ENCODE measurements around the gene CASR. TPM values are rescaled to one million over a fixed set of nuclear protein-coding genes. Genes with fewer than 3 reads are reported as not detected.
"Not testable (repeated sequence)": the region's sequence is repeated elsewhere in the genome, so short reads cannot be mapped to it uniquely, and the experiment has no call there.

CASR gene
- total and polyA plus RNA-seq, 9 donors, result 0.08 to 2.6 (median 0.22) TPM

DNA sequence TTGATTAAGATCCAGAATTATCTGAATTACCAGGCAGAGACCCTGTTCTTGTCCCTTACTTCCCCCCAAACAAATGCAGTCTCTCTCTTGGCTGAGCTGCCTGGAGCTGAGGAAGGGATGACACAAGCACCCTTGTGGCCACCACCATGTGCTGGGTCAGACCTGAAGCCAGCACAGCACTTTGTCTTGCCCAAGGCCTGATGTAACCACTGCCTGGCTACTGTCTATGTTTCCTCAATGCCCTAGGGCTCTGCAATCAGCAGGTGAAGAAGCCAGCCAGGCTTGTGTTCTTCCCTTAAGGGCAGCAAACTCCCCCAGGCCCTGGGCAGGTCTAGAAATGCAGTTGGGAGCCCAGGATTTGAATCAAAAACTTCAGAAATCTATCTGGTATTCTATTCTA, 15.8 kb upstream of the CASR start:
- intact Hi-C loops (cut with DNase I), result no loop called here
- H3K27ac ChIP-seq, result no peak overlapping the region
- no peaks in the 10 kb centered on the region for H3K36me3 ChIP-seq
- no peaks in the 10 kb centered on the region for H3K4me1 ChIP-seq (ENCODE audit: insufficient read depth)
- no peak overlapping the region for H3K4me3 ChIP-seq
- no peaks in the 10 kb centered on the region for H3K9me3 ChIP-seq
- DNase-seq, result no peak
- TF ChIP-seq POLR2A (IDR thresholded peaks at IDR 0.05) (no peak), EP300 (IDR thresholded peaks at IDR 0.05) (no peak)
- TF ChIP-seq, protein P1, sequence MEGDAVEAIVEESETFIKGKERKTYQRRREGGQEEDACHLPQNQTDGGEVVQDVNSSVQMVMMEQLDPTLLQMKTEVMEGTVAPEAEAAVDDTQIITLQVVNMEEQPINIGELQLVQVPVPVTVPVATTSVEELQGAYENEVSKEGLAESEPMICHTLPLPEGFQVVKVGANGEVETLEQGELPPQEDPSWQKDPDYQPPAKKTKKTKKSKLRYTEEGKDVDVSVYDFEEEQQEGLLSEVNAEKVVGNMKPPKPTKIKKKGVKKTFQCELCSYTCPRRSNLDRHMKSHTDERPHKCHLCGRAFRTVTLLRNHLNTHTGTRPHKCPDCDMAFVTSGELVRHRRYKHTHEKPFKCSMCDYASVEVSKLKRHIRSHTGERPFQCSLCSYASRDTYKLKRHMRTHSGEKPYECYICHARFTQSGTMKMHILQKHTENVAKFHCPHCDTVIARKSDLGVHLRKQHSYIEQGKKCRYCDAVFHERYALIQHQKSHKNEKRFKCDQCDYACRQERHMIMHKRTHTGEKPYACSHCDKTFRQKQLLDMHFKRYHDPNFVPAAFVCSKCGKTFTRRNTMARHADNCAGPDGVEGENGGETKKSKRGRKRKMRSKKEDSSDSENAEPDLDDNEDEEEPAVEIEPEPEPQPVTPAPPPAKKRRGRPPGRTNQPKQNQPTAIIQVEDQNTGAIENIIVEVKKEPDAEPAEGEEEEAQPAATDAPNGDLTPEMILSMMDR (IDR thresholded peaks at IDR 0.05), result no peak
- no peaks in the 10 kb centered on the region for H3K27me3 ChIP-seq

DNA sequence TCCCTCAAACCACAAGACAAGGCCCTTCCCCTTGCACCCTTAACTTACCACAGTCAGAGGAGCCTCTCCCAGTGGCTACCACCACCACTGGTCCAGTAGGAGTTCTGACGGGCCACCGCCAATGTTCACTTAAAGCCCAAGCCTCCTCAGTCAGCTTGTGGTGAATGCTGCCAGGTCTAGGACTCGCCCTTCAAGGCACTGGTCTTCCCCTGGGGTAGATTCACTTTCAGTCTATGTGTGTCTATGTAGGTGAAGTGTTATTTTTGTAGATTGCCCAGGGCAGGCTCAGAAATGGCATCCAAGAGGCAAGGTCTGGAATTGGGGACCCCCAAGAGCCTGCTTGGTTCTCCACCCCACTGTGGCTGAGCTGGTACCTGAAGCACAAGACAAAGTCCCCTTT, 15.4 kb upstream of the CASR start:
- DNase-seq, result no peak
- TF ChIP-seq EP300 (IDR thresholded peaks at IDR 0.05) (no peak), POLR2A (IDR thresholded peaks at IDR 0.05) (no peak)
- TF ChIP-seq, protein P1 (IDR thresholded peaks at IDR 0.05), result no peak
- Histone ChIP-seq H3K36me3 (no peaks in the 10 kb centered on the region), H3K27ac (no peak overlapping the region), H3K27me3 (no peaks in the 10 kb centered on the region), H3K9me3 (no peaks in the 10 kb centered on the region), H3K4me1 (ENCODE audit: insufficient read depth) (no peaks in the 10 kb centered on the region), H3K4me3 (no peak overlapping the region)
- 80 to 88% (median 83%) methylated on average over 3 of the region's 3 CpGs for WGBS, 3 donors
- intact Hi-C loops (cut with DNase I), result no loop called here

DNA sequence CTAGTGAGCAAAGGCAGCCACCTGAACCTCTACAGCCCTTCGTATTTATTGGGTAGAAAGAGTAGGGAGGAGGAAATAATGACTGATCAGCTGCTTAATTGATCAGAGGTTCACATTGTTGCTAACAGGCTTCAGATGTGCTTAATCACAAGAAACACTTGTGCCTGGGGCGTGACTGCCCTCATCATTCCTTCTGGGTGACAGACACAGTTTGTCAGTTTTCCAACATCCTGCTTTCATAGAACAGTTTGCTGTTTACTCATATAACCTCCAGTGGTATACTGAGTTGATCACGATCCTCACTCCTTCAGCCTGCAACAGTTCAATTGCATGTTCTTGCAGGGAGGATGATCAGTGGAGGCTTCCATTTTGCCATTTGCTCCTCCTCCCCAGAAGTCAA, 13.6 kb upstream of the CASR start:
- 73 to 83% (median 75%) methylated on average over 3 of the region's 3 CpGs for WGBS, 3 donors
- no peak for DNase-seq
- TF ChIP-seq POLR2A (IDR thresholded peaks at IDR 0.05), result no peak
- TF ChIP-seq, protein P1 (IDR thresholded peaks at IDR 0.05), result no peak
- Histone ChIP-seq H3K27me3 (no peaks in the 10 kb centered on the region), H3K36me3 (no peaks in the 10 kb centered on the region), H3K4me1 (ENCODE audit: insufficient read depth) (no peaks in the 10 kb centered on the region), H3K4me3 (no peak overlapping the region), H3K9me3 (no peaks in the 10 kb centered on the region), H3K27ac (no peak overlapping the region)
- intact Hi-C loops (cut with DNase I), result no loop called here

DNA sequence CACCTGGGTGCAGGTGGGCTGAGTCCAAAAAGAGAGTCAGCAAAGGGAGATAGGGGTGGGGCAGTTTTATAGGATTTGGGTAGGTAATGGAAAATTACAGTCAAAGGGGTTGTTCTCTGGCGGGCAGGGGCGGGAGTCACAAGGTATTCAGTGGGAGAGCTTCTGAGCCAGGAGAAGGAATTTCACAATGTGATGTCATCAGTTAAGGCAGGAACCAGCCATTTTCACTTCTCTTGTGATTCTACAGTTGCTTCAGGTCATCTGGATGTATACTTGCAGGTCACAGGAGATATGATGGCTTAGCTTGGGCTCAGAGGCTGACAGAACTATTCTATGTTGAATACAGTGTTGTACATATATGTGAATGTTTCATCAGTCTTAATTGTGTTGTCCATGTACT, 12.1 kb upstream of the CASR start:
- H3K4me1 ChIP-seq (ENCODE audit: insufficient read depth); H3K9me3 ChIP-seq; DNase-seq; H3K36me3 ChIP-seq; H3K4me3 ChIP-seq; H3K27me3 ChIP-seq; intact Hi-C loops (cut with DNase I); H3K27ac ChIP-seq: not testable (repeated sequence)
- 71 to 92% (median 92%) methylated on average over 2 of the region's 2 CpGs for WGBS, 3 donors

DNA sequence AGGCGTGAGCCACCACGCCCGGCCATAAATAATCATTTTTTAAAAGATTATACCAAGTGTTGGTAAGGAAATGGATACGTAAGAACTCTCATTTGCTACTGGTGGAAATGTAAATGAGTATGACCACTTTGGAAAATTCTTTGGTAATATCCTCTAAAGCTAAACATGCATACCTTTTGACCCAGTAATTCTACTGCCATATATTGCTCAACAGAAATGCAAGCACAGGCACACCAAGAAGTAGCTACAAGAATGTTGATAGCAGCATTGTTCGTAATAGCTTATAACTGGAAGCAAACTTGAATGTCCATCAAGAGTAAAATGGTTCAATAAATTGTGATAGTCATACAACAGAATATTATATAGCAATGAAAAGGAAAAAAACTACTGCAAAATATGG, 4.8 kb upstream of the CASR start:
- WGBS, 3 donors, result 84 to 94% (median 92%) methylated on average over 5 of the region's 5 CpGs
- DNase-seq, result no peak
- intact Hi-C loops (cut with DNase I), result no loop called here

More for the DNA sequence above, 4.8 kb upstream of the CASR start:
- Histone ChIP-seq H3K4me3 (no peak overlapping the region), H3K27ac (no peak overlapping the region), H3K9me3 (no peaks in the 10 kb centered on the region), H3K4me1 (ENCODE audit: insufficient read depth) (no peaks in the 10 kb centered on the region), H3K27me3 (no peaks in the 10 kb centered on the region), H3K36me3 (no peaks in the 10 kb centered on the region)
- TF ChIP-seq, protein P1 (IDR thresholded peaks at IDR 0.05), result no peak
- TF ChIP-seq POLR2A (IDR thresholded peaks at IDR 0.05), result no peak
- TF ChIP-seq EP300 (IDR thresholded peaks at IDR 0.05), result no peak

All from ovary (tissue), 9 donors.